Fibroblast of lung (primary cell): ENCODE measurements around the gene PYGB. TPM values are rescaled to one million over a fixed set of nuclear protein-coding genes. Genes with fewer than 3 reads are reported as not detected.
"Not testable (repeated sequence)": the region's sequence is repeated elsewhere in the genome, so short reads cannot be mapped to it uniquely, and the experiment has no call there.

Experiments used
- DNase-seq, 2 donors: peaks; one replicate each; pipeline versions ENCODE4 v3.0.0 to v3.0.0-alpha.2; 2010; ENCODE audit warnings: low read depth in 2 of 2
- H2AFZ ChIP-seq: 2 replicates; pipeline ENCODE4 v1.5.1; 2012; ENCODE audit warnings: low read length, control low read depth, inconsistent platforms
- H3K27ac ChIP-seq: 2 replicates; pipeline ENCODE4 v1.5.1; 2011; ENCODE audit warnings: low read length, control low read depth; ENCODE audit not compliant: insufficient read depth
- H3K27me3 ChIP-seq: 2 replicates; pipeline ENCODE4 v1.5.1; 2011; ENCODE audit warnings: mild to moderate bottlenecking, low read length; ENCODE audit not compliant: control insufficient read depth, insufficient read depth
- H3K36me3 ChIP-seq: 2 replicates; pipeline ENCODE4 v1.5.1; 2011; ENCODE audit warnings: low read length; ENCODE audit not compliant: control insufficient read depth, insufficient read depth
- H3K4me1 ChIP-seq: 2 replicates; pipeline ENCODE4 v1.5.1; 2011; ENCODE audit warnings: low read length; ENCODE audit not compliant: control insufficient read depth, insufficient read depth; ENCODE audit errors: extremely low read depth
- H3K4me2 ChIP-seq: 2 replicates; pipeline ENCODE4 v1.5.1; 2011; ENCODE audit warnings: low read length, control low read depth; ENCODE audit not compliant: insufficient read depth; ENCODE audit errors: extremely low read depth
- H3K4me3 ChIP-seq, 4 experiments: fragments of 200-600 bp in 1 of 4; sonication (generic) in 1 of 4; replicated peaks in 1 of 4; 2 replicates each; pipeline ENCODE4 v1.5.1; 2011 to 2016; ENCODE audit warnings: low read length in 4 of 4, low read depth in 3 of 4, mild to moderate bottlenecking in 3 of 4, control low read depth in 2 of 4, inconsistent platforms in 1 of 4, mixed read lengths in 1 of 4; ENCODE audit not compliant: insufficient read depth in 1 of 4; ENCODE audit errors: control extremely low read depth in 1 of 4
- H3K79me2 ChIP-seq: 2 replicates; pipeline ENCODE4 v1.5.1; 2012; ENCODE audit warnings: mild to moderate bottlenecking, low read length, inconsistent platforms; ENCODE audit not compliant: control insufficient read depth, insufficient read depth
- H3K9ac ChIP-seq: 2 replicates; pipeline ENCODE4 v1.5.1; 2011; ENCODE audit warnings: mild to moderate bottlenecking, low read length, control low read depth; ENCODE audit not compliant: insufficient read depth
- H3K9me3 ChIP-seq: 2 replicates; pipeline ENCODE4 v1.5.1; 2012; ENCODE audit warnings: low read depth, low read length; ENCODE audit not compliant: control insufficient read depth, insufficient read depth
- H4K20me1 ChIP-seq: 2 replicates; pipeline ENCODE4 v1.5.1; 2011; ENCODE audit warnings: low read length; ENCODE audit not compliant: control insufficient read depth, insufficient read depth; ENCODE audit errors: extremely low read depth
- CTCF ChIP-seq, 2 donors: IDR thresholded peaks in 1 of 2; conservative IDR thresholded peaks in 1 of 2; 1 replicate in 1 of 2; 2 replicates in 1 of 2; pipeline ENCODE4 v1.5.1; 2011 to 2012; ENCODE audit warnings: low read length in 2 of 2, control low read depth in 1 of 2, inconsistent platforms in 1 of 2, low read depth in 1 of 2, mild to moderate bottlenecking in 1 of 2
- EZH2 ChIP-seq: IDR thresholded peaks from 2 replicates; pipeline ENCODE4 v1.5.1; 2012; ENCODE audit warnings: low read length, control low read depth, mild to moderate bottlenecking; ENCODE audit errors: missing control alignments
- polyA plus RNA-seq, 2 donors: library from polyadenylated mRNA; depleted of rRNA in 1 of 2; stranded (reverse) in 1 of 2; unstranded in 1 of 2; fragments of >200 nt; gene quantifications; 2 replicates each; pipeline ENCODE4 v1.2.1, GENCODE V29; 2011 to 2012; ENCODE audit warnings: missing spikeins in 1 of 2
- total RNA-seq: library from RNA; depleted of rRNA; stranded (reverse); fragments of >200 nt; gene quantifications from 2 replicates; pipeline ENCODE4 v1.2.1, GENCODE V29; 2014

Gene PYGB
- total and polyA plus RNA-seq, 2 donors (not counting 1 experiment from before 2014, with no cell fraction given) = 37.0 to 89.5 TPM

- TF ChIP-seq CTCF (conservative IDR thresholded peaks at IDR 0.05 in 1 of 2, IDR thresholded peaks at IDR 0.05 in 1 of 2; ENCODE audit: low read depth in 1 of 2, low read length in 2 of 2) (no peak), EZH2 (no peak)
- Histone ChIP-seq H3K9ac (no peak overlapping the region), H3K9me3 (no peaks in the 10 kb centered on the region), H3K36me3 (peaks cover 6% of the 10 kb centered on the region), H4K20me1 (no peaks in the 10 kb centered on the region), H3K27me3 (no peaks in the 10 kb centered on the region), H3K79me2 (no peaks in the 10 kb centered on the region), H3K4me2 (no peak overlapping the region), H3K4me1 (peaks cover 12% of the 10 kb centered on the region), H3K4me3 (no peak overlapping the region), H3K27ac (no peak overlapping the region), H2AFZ (no peak overlapping the region)
- no peak for DNase-seq
Observed at GRCh38 chr20:25229486-25230165, 18.3 kb upstream of the PYGB start.

DNA sequence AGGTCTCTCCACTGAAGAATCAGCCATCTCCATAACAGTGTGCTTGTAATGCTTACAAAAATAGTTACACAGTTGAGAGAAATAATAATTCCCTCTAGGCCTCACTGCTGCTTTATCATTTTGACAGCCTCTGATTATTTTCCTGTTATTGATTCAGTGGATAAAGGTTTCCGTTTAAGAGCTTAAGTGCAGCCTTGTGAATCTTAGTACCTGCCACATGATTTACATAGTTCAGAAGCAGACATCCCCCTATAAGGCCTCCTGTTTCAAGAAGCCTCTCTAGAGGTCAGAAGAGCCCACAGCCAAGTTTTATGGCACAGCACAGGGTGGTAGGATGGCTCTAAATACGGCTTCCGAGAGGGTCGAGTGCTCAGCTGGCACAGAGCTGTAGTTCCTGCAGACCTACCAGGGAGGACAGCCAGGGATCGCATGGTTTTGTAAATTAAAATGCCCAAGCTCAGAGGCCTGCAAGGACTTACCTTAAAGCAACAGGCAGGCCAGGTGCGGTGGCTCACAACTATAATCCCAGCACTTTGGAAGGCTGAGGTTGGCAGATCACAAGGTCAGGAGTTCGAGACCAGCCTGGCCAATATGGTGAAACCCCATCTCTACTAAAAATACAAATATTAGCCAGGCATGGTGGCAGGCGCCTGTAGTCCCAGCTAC is 17.6 kb upstream of the PYGB start:
- H3K9me3 ChIP-seq = no peaks in the 10 kb centered on the region
- no peak overlapping the region for H3K4me3 ChIP-seq
- no peak overlapping the region for H3K4me2 ChIP-seq
- H3K79me2 ChIP-seq = no peaks in the 10 kb centered on the region
- H2AFZ ChIP-seq = no peak overlapping the region
- DNase-seq = no peak
- no peak overlapping the region for H3K9ac ChIP-seq
- peaks cover 6% of the 10 kb centered on the region for H3K36me3 ChIP-seq
- no peaks in the 10 kb centered on the region for H4K20me1 ChIP-seq
- no peak overlapping the region for H3K27ac ChIP-seq
- H3K4me1 ChIP-seq = peaks cover 16% of the 10 kb centered on the region
- no peak for TF ChIP-seq CTCF (conservative IDR thresholded peaks at IDR 0.05 in 1 of 2, IDR thresholded peaks at IDR 0.05 in 1 of 2; ENCODE audit: low read depth in 1 of 2, low read length in 2 of 2)
- no peak for TF ChIP-seq EZH2
- no peaks in the 10 kb centered on the region for H3K27me3 ChIP-seq

GRCh38 chr20:25233016-25233772 is 14.7 kb upstream of the PYGB start:
- Histone ChIP-seq H4K20me1 (no peaks in the 10 kb centered on the region), H3K4me1 (peaks cover 21% of the 10 kb centered on the region), H3K4me2 (peak overlapping the region; percentile 41), H3K79me2 (no peaks in the 10 kb centered on the region), H3K27ac (no peak overlapping the region), H3K4me3 (no peak overlapping the region), H3K36me3 (no peaks in the 10 kb centered on the region), H2AFZ (no peak overlapping the region), H3K27me3 (no peaks in the 10 kb centered on the region), H3K9me3 (no peaks in the 10 kb centered on the region), H3K9ac (no peak overlapping the region)
- peak; percentile 88 for DNase-seq
- no peak for TF ChIP-seq EZH2
- no peak for TF ChIP-seq CTCF (conservative IDR thresholded peaks at IDR 0.05 in 1 of 2, IDR thresholded peaks at IDR 0.05 in 1 of 2; ENCODE audit: low read depth in 1 of 2, low read length in 2 of 2)

DNA sequence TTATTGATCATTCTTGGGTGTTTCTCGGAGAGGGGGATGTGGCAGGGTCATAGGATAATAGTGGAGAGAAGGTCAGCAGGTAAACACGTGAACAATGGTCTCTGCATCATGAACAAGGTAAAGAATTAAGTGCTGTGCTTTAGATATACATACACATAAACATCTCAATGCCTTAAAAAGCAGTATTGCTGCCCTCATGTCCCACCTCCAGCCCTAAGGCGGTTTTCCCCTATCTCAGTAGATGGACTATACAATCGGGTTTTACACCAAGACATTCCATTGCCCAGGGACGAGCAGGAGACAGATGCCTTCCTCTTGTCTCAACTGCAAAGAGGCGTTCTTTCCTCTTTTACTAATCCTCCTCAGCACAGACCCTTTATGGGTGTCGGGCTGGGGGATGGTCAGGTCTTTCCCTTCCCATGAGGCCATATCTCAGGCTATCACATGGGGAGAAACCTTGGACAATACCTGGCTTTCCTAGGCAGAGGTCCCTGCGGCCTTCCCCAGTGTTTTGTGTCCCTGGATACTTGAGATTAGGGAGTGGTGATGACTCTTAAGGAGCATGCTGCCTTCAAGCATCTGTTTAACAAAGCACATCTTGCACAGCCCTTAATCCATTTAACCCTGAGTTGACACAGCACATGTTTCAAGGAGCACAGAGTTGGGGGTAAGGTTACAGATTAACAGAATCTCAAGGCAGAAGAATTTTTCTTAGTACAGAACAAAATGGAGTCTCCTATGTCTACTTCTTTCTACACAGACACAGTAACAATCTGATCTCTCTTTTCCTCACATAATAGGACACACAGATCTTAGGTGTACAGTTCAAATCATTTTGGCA is 13.7 kb upstream of the PYGB start:
- H3K4me3 ChIP-seq, H3K79me2 ChIP-seq, H3K9ac ChIP-seq, H3K27me3 ChIP-seq, H3K36me3 ChIP-seq, H3K4me2 ChIP-seq, H3K27ac ChIP-seq, H4K20me1 ChIP-seq, DNase-seq, H3K9me3 ChIP-seq, H2AFZ ChIP-seq: not testable (repeated sequence)
- H3K4me1 ChIP-seq = peaks cover 29% of the 10 kb centered on the region
